Kidney epithelial cell (primary cell): ENCODE measurements around the gene WDR55. TPM values are rescaled to one million over a fixed set of nuclear protein-coding genes. Genes with fewer than 3 reads are reported as not detected.
"Not testable (repeated sequence)": the region's sequence is repeated elsewhere in the genome, so short reads cannot be mapped to it uniquely, and the experiment has no call there.

Experiments
- DNase-seq: peaks from one replicate; pipeline ENCODE4 v3.0.0-alpha.2; 2010; ENCODE audit warnings: low read depth
- H3K27me3 ChIP-seq: 2 replicates; pipeline ENCODE4 v1.6.0; 2011; ENCODE audit warnings: low read length; ENCODE audit not compliant: control insufficient read depth, insufficient read depth
- H3K36me3 ChIP-seq: 2 replicates; pipeline ENCODE4 v1.5.1; 2011; ENCODE audit warnings: low read length; ENCODE audit not compliant: control insufficient read depth, insufficient read depth
- H3K4me3 ChIP-seq: 2 replicates; pipeline ENCODE4 v1.5.1; 2011; ENCODE audit warnings: low read depth, mild to moderate bottlenecking, control low read depth, low read length
- total RNA-seq: library from RNA; depleted of rRNA; stranded (reverse); fragments of >200 nt; gene quantifications from 2 replicates; pipeline ENCODE4 v1.2.3, GENCODE V29; 2015
- TF ChIP-seq, protein P1 (sequence below): IDR thresholded peaks from 2 replicates; pipeline ENCODE4 v1.5.1; 2011; ENCODE audit warnings: mild to moderate bottlenecking, moderate library complexity, low read length, control low read depth, inconsistent platforms; ENCODE audit not compliant: insufficient read depth, poor library complexity, severe bottlenecking

WDR55 gene
- total RNA-seq, 1 donor from 2014 or later: 20.1 TPM

DNA sequence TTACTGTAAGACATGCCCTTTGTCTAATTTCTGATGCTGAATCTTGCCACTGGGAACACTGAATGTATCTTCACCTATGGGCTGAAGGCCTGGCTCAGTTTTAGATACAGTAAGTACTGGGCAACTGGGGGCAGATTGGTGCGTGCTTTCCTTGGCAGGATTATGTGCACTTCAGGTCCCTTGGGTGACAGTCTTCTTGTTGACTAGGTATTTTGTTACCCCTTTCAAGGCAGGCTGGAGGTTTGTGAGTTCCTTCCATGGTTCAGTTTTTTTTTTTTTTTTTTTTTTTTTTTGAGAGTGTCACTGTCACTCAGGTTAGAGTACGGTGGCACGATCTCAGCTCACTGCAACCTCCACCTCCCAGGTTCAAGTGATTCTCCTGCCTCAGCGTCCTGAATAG is 43.1 kb downstream of the WDR55 start:
- TF ChIP-seq, protein P1, sequence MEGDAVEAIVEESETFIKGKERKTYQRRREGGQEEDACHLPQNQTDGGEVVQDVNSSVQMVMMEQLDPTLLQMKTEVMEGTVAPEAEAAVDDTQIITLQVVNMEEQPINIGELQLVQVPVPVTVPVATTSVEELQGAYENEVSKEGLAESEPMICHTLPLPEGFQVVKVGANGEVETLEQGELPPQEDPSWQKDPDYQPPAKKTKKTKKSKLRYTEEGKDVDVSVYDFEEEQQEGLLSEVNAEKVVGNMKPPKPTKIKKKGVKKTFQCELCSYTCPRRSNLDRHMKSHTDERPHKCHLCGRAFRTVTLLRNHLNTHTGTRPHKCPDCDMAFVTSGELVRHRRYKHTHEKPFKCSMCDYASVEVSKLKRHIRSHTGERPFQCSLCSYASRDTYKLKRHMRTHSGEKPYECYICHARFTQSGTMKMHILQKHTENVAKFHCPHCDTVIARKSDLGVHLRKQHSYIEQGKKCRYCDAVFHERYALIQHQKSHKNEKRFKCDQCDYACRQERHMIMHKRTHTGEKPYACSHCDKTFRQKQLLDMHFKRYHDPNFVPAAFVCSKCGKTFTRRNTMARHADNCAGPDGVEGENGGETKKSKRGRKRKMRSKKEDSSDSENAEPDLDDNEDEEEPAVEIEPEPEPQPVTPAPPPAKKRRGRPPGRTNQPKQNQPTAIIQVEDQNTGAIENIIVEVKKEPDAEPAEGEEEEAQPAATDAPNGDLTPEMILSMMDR: no peak
- no peak overlapping the region for H3K4me3 ChIP-seq
- peaks cover 1% of the 10 kb centered on the region for H3K36me3 ChIP-seq
- H3K27me3 ChIP-seq: no peaks in the 10 kb centered on the region
- DNase-seq: no peak

DNA sequence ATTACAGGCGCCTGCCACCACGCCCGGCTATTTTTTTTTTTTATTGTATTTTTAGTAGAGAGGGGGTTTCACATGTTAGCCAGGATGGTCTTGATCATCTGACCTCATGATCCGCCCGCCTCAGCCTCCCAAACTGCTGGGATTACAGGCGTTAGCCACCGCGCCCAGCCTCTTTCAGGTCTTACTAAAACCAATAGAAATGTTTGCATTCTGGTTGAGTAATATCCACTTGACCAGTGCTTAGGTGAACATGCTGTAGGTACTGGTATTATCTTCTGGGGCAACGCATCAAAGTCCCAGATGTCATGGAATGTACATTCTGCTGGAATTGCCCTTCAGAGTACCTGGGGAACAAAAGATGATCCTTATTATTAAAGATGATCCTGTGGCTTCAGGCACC is 44.1 kb downstream of the WDR55 start:
- DNase-seq, H3K4me3 ChIP-seq, H3K27me3 ChIP-seq, H3K36me3 ChIP-seq: not testable (repeated sequence)

- peak overlapping the region; percentile 52 for H3K4me3 ChIP-seq
- TF ChIP-seq, protein P1: no peak
- H3K36me3 ChIP-seq: no peaks in the 10 kb centered on the region
- peak; percentile 89 for DNase-seq
- no peaks in the 10 kb centered on the region for H3K27me3 ChIP-seq
These were observed 46.3 kb downstream of the WDR55 start for GRCh38 chr5:140710899-140711552.

DNA sequence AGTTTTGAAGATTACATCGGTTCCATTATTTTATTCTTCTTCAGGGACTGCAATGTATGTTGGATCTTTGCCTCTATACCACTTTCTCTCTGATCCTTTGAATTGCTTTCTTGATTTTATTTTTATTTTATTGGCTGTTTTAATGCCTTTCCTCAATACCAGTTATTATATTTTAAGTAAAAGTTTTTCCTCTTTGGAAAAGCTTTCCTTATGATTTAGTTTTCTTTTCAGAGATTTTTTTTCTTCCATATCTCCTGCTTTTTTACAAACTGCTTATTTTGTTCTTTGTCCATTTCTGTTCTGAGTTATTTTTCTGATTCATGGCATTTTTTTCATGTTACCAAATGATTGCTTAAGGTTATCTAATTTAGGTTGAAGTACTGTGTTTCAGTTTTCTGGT is 47.1 kb downstream of the WDR55 start:
- DNase-seq: no peak
- TF ChIP-seq, protein P1: no peak
- Histone ChIP-seq H3K27me3 (no peaks in the 10 kb centered on the region), H3K4me3 (no peak overlapping the region), H3K36me3 (no peaks in the 10 kb centered on the region)

DNA sequence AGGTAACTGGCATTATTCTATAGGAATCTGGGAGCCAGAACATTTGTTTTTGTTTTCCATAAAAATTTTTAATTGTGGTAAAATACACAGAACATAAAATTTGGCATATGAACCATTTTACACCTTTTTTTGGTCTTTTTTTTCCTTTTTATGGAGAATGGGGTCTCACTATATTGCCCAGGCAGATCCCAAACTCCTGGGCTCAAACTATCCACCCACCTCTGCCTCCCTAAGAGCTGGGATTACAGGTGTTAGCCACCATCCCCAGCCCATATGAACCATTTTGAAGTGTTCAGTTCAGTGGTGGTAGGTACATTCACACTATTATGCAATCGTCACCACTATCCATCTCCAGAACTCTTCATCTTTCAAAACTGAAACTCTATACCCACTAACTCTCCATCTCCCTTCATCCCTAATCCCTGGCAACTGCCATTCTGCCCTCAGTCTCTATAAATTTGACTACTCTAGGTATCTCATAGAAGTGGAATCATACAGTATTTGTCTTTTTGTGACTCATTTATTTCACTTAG is 48.9 kb downstream of the WDR55 start:
- DNase-seq: no peak
- Histone ChIP-seq H3K4me3 (no peak overlapping the region), H3K36me3 (no peaks in the 10 kb centered on the region), H3K27me3 (no peaks in the 10 kb centered on the region)
- TF ChIP-seq, protein P1: no peak

DNA sequence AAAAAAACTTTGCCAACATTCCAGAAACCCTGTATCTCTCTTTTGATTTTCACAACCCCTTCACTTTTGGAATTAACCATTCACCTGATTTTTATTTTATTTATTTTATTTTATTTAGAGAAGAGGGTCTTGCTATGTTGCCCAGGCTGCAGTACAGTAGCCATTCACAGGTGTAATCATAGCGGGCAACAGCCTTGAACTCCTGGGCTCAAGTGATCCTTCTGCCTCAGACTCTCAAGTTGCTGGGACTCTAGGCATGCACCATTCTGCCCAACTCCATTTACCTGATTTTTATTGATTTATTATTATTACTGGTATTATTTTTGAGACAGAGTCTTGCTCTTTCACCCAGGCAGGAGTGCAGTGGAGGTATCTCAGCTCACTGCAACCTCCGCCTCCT is 51.5 kb downstream of the WDR55 start:
- not testable (repeated sequence) for H3K4me3 ChIP-seq, H3K27me3 ChIP-seq, DNase-seq, H3K36me3 ChIP-seq

DNA sequence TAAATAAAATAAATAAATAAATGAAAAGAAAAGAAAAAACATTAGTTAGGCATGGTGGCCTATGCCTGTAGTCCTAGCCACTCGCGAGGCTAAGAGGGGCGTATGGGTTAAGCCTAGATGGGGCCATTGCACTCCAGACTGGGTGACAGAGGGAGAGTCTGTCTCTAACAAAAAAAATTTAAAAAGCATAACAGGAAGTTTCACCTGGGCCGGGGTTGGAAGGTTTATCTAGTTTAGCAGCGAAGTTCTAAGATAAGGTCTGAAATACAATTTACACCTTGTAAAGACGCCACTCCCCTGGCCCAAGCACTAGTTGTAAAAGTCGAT is 53.5 kb downstream of the WDR55 start:
- TF ChIP-seq, protein P1: no peak
- no peak overlapping the region for H3K4me3 ChIP-seq
- no peak for DNase-seq
- H3K36me3 ChIP-seq: no peaks in the 10 kb centered on the region
- no peaks in the 10 kb centered on the region for H3K27me3 ChIP-seq

- H3K27me3 ChIP-seq, H3K36me3 ChIP-seq, DNase-seq, H3K4me3 ChIP-seq: not testable (repeated sequence)
These were observed 56.0 kb downstream of the WDR55 start for GRCh38 chr5:140720738-140721137.

DNA sequence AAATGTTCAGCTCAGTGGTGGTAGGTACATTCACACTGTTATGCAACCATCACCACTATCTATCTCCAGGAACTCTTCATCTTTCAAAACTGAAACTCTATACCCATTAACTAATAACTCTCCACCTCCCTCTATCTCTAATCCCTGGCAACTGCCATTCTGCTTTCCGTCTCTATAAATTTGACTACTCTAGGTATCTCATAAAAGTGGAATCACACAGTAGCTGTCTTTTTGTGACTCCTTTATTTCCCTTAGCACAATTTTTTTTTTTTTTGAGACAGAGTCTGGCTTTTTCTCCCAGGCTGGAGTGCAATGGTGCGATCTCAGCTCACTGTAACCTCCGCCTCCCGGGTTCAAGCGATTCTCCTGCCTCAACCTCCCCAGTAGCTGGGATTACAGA is 56.7 kb downstream of the WDR55 start:
- H3K36me3 ChIP-seq, H3K27me3 ChIP-seq, H3K4me3 ChIP-seq, DNase-seq: not testable (repeated sequence)
